Peyer's patch (tissue), 4 donors: ENCODE results near the gene PPM1A. TPM values are rescaled to one million over a fixed set of nuclear protein-coding genes. Genes with fewer than 3 reads are reported as not detected.

Experiments used
- DNase-seq, 3 donors: peaks; one replicate each; pipeline ENCODE4 v3.0.0-alpha.2; 2017 to 2019
- H3K27ac ChIP-seq, 4 donors: fragments of 200-600 bp; sonication (generic); one replicate each; pipeline ENCODE4 v1.5.1; 2016 to 2019
- H3K27me3 ChIP-seq, 2 donors: fragments of 200-600 bp; sonication (generic); one replicate each; pipeline ENCODE4 v1.5.1; 2019
- H3K36me3 ChIP-seq, 3 donors: fragments of 200-600 bp; sonication (generic); one replicate each; pipeline ENCODE4 v1.5.1; 2016 to 2019
- H3K4me1 ChIP-seq, 4 donors: fragments of 200-600 bp; sonication (generic); one replicate each; pipeline ENCODE4 v1.5.1; 2016 to 2019
- H3K4me3 ChIP-seq, 4 donors: fragments of 200-600 bp; sonication (generic); 1 replicate in 3 of 4; 2 replicates in 1 of 4; pipeline ENCODE4 v1.5.1; 2016 to 2019; ENCODE audit warnings: mild to moderate bottlenecking in 1 of 4
- H3K9me3 ChIP-seq, 4 donors: fragments of 200-600 bp; sonication (generic); one replicate each; pipeline ENCODE4 v1.5.1; 2016 to 2019; ENCODE audit warnings: mild to moderate bottlenecking in 1 of 4
- CTCF ChIP-seq, 6 experiments: fragments of 450-650 bp in 4 of 6; fragments of 200-600 bp in 2 of 6; sonication (generic) in 1 of 6; IDR thresholded peaks; one replicate each; pipeline ENCODE4 v1.5.1; 2017 to 2019; ENCODE audit warnings: antibody characterized with exemption in 6 of 6, mild to moderate bottlenecking in 3 of 6, moderate library complexity in 1 of 6
- POLR2A ChIP-seq, 2 donors: fragments of 450-650 bp; IDR thresholded peaks; one replicate each; pipeline ENCODE4 v1.5.1; 2017; ENCODE audit warnings: antibody characterized with exemption in 2 of 2, mild to moderate bottlenecking in 2 of 2, moderate library complexity in 2 of 2
- total RNA-seq, 4 donors: library from RNA; depleted of rRNA; stranded (reverse); fragments of >200 nt; gene quantifications; one replicate each; pipeline ENCODE4 v1.1.0, GENCODE V29; 2016

The PPM1A gene
- total RNA-seq, 4 donors from 2014 or later: 55.3 to 134 (median 84.4) TPM

DNA sequence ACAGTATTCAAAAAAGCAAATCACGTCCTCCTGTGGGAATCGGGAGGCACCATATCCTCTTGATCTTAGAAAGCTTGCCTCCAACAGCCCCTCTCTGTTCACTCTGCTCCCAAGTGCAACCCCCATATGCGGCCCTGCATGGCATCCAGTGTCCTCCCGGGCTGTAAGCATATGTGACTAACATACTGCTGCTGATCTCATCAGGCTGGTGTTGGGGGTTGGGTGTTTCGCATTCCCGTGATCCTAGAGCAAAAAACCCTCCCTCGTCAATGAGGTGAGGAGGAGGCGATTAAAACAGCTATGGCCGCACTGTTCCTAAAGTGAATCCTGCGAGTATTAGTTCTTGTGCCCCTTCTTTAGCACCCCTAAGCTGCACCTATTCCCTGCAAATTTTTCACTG, 28.1 kb upstream of the PPM1A start:
- no peaks in the 10 kb centered on the region for H3K9me3 ChIP-seq
- H3K36me3 ChIP-seq: no peaks in the 10 kb centered on the region
- no peaks in the 10 kb centered on the region for H3K4me1 ChIP-seq
- H3K27ac ChIP-seq: no peak overlapping the region
- TF ChIP-seq POLR2A (IDR thresholded peaks at IDR 0.05) (no peak), CTCF (IDR thresholded peaks at IDR 0.05) (no peak)
- H3K4me3 ChIP-seq: no peak overlapping the region
- DNase-seq: no peak
- H3K27me3 ChIP-seq: no peaks in the 10 kb centered on the region

DNA sequence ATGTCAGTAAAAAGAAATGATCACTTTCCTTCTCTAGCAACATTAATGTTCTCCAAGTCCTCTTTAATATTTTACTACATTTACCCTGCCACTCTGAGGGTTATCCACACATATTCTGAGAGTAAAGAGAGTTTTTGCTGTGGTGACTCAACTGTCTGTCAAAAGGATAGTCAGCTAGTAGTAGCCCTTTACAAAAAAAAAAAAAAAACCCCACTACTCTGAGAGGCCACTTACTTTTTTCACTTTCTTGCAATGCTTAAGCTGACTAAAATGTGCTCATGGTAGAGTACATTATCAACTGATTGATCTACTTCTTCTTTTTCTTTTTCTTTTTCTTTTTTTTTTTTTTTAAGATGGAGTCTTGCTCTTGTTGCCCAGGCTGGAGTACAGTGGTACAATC, 27.6 kb upstream of the PPM1A start:
- no peaks in the 10 kb centered on the region for H3K27me3 ChIP-seq
- H3K4me1 ChIP-seq: no peaks in the 10 kb centered on the region
- TF ChIP-seq POLR2A (IDR thresholded peaks at IDR 0.05) (no peak), CTCF (IDR thresholded peaks at IDR 0.05) (no peak)

GRCh38 chr14:60222820-60223219, 26.2 kb upstream of the PPM1A start:
- no peak for DNase-seq
- H3K27ac ChIP-seq: no peak overlapping the region

More for the DNA sequence above, 27.6 kb upstream of the PPM1A start:
- no peaks in the 10 kb centered on the region for H3K9me3 ChIP-seq
- H3K4me3 ChIP-seq: no peak overlapping the region
- H3K36me3 ChIP-seq: no peaks in the 10 kb centered on the region
- no peak for DNase-seq
- H3K27ac ChIP-seq: no peak overlapping the region

DNA sequence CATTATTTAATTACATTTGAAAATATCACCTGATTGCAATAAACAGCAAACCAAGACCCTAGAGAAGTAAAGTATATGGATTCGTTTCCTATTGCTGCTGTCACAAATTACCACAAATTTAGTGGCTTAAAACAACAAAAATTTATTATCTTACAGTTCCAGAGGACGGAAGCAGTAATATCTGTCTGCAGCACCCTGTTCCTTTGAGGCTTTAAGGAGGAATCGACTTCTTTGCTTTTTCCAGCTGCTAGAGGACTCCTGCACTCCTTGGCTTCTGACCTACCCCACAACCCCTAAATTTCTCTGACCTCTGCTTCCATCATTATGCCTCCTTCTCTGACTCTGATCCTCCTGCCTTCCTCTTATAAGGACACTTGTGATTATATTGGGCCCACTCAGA, 23.8 kb upstream of the PPM1A start:
- TF ChIP-seq POLR2A (IDR thresholded peaks at IDR 0.05): no peak
- no peak for TF ChIP-seq CTCF (IDR thresholded peaks at IDR 0.05)
- H3K27ac ChIP-seq: no peak overlapping the region
- H3K4me1 ChIP-seq: no peaks in the 10 kb centered on the region
- DNase-seq: no peak
- no peaks in the 10 kb centered on the region for H3K9me3 ChIP-seq
- H3K27me3 ChIP-seq: no peaks in the 10 kb centered on the region
- no peak overlapping the region for H3K4me3 ChIP-seq
- H3K36me3 ChIP-seq: no peaks in the 10 kb centered on the region

More at GRCh38 chr14:60222820-60223219, 26.2 kb upstream of the PPM1A start:
- TF ChIP-seq POLR2A (IDR thresholded peaks at IDR 0.05): no peak
- no peak for TF ChIP-seq CTCF (IDR thresholded peaks at IDR 0.05)
- H3K36me3 ChIP-seq: no peaks in the 10 kb centered on the region
- no peaks in the 10 kb centered on the region for H3K4me1 ChIP-seq
- no peak overlapping the region for H3K4me3 ChIP-seq
- H3K27me3 ChIP-seq: no peaks in the 10 kb centered on the region
- H3K9me3 ChIP-seq: no peaks in the 10 kb centered on the region

DNA sequence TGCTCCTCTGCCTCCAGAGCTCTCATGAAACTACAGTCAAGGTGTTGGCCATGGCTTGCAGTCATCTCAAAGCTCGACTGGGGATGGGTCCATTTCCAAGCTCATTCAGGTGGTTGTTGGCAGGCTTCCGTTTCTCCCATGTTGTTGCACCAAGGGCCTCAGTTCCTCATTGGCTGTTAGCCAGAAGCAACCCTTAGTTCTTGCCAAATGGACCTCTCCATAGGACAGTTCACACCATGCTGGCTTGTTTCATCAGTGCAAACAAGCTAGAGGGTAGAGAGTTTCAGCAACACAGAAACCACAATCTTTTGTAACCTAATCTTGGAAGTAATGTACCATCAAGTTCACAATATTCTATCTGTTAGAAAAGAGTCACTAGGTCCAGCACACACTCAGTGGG, 22.7 kb upstream of the PPM1A start:
- TF ChIP-seq POLR2A (IDR thresholded peaks at IDR 0.05) (no peak), CTCF (IDR thresholded peaks at IDR 0.05) (no peak)
- no peak overlapping the region for H3K4me3 ChIP-seq

GRCh38 chr14:60227291-60227690, 21.7 kb upstream of the PPM1A start:
- Histone ChIP-seq H3K27ac (no peak overlapping the region), H3K4me1 (no peaks in the 10 kb centered on the region), H3K36me3 (no peaks in the 10 kb centered on the region), H3K4me3 (no peak overlapping the region), H3K9me3 (peaks cover 0 to 4% (median 0%) of the 10 kb centered on the region in 4 donors), H3K27me3 (no peaks in the 10 kb centered on the region)
- DNase-seq: no peak
- no peak for TF ChIP-seq CTCF (IDR thresholded peaks at IDR 0.05)
- no peak for TF ChIP-seq POLR2A (IDR thresholded peaks at IDR 0.05)

More for the DNA sequence above, 22.7 kb upstream of the PPM1A start:
- no peaks in the 10 kb centered on the region for H3K4me1 ChIP-seq
- no peaks in the 10 kb centered on the region for H3K9me3 ChIP-seq
- H3K27me3 ChIP-seq: no peaks in the 10 kb centered on the region
- no peaks in the 10 kb centered on the region for H3K36me3 ChIP-seq
- no peak overlapping the region for H3K27ac ChIP-seq
- DNase-seq: no peak
